Measurements from ENCODE around the gene METTL21C.

The METTL21C gene
- 0 reads per million in 2 experiments for total RNA-seq

GRCh38 chr13:102694937-102695336, at the start of gene METTL21C:
METTL21C (minus strand) TSS chr13:102695044; CDS start chr13:102694498, 546 bp downstream.
- DNase-seq (ENCODE audit: low read depth): no peak

DNA sequence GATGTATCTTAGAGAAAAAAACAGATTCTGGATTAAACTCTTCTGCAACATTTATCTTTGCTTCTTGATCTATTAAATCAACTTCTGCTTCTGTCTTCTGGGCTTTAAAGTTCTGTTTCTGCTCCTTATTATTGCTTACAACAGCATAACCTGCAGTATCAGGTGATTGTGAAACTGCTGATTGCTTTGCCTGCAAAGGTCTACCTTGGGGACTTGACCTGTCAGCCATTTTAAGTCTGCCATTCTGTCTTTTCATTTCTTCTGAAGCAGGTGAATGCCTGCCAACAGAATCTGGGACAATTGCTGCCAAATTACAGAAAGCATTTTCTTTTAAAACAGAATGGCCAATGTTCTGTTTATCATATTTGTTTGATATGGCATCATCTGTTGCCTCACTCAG, 47.7 kb upstream of the METTL21C start:
- no peak for DNase-seq (ENCODE audit: low read depth)

- no peak for DNase-seq (ENCODE audit: low read depth)
These were observed 47.3 kb upstream of the METTL21C start for GRCh38 chr13:102742101-102742500.

GRCh38 chr13:102729560-102730270, 34.9 kb upstream of the METTL21C start:
- DNase-seq (ENCODE audit: low read depth): no peak

- no peak for DNase-seq (ENCODE audit: low read depth)
These were observed 31.6 kb upstream of the METTL21C start for GRCh38 chr13:102726430-102726829.

GRCh38 chr13:102724923-102725322, 30.1 kb upstream of the METTL21C start:
- DNase-seq (ENCODE audit: low read depth): no peak

DNA sequence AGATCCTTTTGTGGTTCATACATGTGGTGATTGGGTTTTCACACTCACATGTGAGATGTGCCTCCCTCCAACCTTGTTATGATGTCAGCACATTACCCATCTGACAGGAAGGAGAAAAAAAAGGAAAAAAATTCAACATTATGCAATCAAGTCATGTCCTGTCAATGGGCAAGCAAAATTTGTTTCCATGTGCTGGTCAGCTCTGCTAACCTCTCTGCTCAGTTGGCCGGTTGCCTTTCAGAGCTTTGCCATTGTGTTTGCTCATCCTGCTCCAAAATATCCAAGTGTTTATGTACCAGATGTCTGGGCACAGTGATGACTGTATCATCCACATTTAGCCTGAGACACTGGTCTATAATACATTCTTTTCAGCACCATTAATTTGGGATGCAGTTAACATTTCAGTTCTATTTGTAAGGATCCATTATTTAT, 27.0 kb upstream of the METTL21C start:
- no peak for DNase-seq (ENCODE audit: low read depth)

GRCh38 chr13:102718746-102719145, 23.9 kb upstream of the METTL21C start:
- no peak for DNase-seq (ENCODE audit: low read depth)

DNA sequence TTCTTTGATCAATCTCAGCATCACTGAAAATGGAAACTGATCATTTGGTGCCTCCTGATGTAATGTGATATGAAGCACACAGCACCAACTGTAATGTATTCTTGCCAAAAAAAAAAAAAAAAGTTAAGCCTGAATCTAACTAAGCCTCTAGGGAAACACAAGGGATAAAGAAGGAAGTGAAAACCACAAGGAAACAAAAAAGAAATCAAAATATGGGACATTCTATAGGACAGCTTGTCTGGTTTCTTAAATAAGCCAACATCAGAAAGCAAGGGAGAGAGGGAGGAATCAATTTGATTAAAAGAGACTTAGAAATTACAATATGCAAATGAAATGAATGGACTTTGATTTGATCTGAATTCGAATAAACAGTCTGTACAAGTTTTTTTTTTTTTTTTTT, 20.6 kb upstream of the METTL21C start:
- no peak for DNase-seq (ENCODE audit: low read depth)

DNA sequence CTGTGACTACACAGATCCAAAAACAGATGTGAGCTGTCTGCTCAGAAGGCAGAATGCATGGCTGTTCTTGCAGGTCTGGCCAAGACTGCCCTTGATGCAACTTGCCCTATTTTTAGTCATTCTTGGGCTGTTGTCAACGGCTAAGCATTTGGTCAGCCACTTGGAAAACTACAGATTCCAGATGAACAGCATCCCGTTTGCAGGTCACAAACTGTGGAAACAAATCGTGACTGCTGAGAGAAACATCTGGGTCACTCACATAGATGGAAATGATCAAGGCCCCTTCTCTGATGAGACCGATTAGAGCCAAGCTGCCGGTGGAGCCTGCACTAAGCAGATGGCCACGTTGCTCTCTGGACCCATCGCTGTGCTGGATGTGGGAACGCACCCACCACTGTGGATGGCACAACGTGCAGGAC, 15.4 kb upstream of the METTL21C start:
- no peak for DNase-seq (ENCODE audit: low read depth)

- no peak for DNase-seq (ENCODE audit: low read depth)
These were observed 14.7 kb upstream of the METTL21C start for GRCh38 chr13:102709536-102709935.

- no peak for DNase-seq (ENCODE audit: low read depth)
These were observed 14.1 kb upstream of the METTL21C start for GRCh38 chr13:102708991-102709390.

DNA sequence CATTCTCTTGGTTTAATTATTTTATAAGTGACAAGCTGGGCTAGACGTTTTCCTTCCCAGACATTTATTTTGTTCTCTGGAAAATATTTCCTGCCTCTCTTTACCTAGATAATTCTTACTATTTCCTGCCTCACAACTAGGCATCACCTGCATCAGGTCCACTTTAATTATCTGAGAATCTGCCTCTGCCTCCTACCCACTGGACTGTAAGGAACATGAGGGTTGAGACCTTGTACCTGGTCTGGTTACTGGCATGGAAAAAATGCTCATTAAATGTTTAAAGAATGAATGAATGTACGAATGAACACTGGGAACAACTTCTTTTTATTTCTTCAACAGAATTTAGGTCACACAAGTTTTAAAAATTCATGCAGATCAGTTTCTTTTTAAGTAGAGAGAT, 13.4 kb upstream of the METTL21C start:
- no peak for DNase-seq (ENCODE audit: low read depth)

DNA sequence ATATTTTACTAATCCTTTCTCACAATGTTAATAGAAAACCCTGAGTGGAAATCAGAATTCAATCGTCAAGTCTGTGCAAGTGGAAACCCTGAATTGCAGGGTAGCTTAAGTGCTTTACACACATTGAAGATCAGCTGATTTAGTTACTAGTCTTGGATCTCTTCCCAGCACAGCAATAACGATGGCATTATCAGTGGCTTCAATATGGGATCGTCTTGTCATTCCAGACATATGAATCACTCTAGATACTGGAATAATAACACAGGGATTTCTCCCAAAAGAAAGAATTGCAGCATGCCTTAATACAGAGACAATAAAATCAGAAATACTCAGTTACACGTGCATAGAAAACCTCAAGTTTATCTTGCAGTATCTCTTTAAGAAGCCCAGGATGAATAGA, 12.6 kb upstream of the METTL21C start:
- DNase-seq (ENCODE audit: low read depth): no peak

GRCh38 chr13:102704238-102705058, 9.6 kb upstream of the METTL21C start:
- DNase-seq (ENCODE audit: low read depth): no peak

DNA sequence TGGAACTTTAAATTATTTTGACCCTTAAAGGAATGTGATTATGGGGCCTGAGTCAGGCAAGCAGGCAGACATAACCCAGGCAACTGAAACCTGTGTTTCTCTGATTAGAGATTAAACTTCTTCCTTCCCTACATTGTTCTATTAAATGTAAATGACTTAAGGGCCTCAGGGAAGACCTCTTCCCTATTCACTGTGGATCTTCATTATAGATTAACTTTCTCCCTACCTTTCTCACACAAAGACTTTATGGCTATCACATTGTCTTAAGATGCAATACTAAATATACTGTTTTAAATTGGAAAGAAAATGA, 8.8 kb upstream of the METTL21C start:
- no peak for DNase-seq (ENCODE audit: low read depth)

- no peak for DNase-seq (ENCODE audit: low read depth)
These were observed 8.3 kb upstream of the METTL21C start for GRCh38 chr13:102702965-102703725.

GRCh38 chr13:102701331-102701730, 6.5 kb upstream of the METTL21C start:
- no peak for DNase-seq (ENCODE audit: low read depth)

DNA sequence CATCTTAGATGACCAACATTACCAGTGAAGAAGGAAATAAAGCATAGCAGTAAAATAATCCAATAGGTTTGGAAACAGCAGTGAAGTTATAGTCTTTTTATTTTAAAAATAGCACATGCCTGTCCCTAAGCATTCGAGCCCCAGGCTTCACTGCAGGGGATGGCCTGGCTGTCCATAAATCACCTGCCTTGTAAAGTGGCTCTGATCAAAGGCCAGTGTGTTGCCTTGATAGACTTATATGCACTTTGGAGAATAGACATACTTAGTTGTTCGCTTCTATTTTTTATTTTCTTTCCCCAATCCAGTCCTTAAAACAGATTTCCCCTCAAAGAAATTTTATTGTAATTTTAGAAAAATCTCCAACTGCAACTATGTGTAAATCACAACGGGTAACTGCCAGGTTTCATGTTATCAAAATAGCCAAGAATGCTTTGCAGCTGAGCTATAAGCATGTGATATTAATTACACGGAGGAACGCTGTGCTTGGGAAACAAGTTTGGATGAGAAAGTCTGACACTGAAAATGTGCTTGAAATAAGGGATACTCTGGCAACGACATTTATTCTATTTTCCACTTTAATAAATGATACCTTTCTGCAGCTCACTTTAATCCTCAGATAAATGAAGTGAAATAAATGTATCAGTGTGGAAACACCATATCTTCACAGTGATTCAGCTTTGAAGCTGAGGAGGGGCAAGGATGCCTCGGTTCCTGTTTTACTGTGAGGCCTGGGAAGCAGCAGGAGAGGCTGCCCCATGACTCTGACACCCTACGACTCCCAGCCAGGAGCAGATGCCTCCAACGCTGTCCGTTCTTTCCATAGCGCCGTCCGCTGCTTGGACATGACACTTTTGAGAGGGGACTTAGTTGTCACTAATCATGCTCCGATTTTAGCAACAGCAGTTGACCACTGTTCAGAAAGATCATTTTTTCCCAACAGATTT, 5.5 kb upstream of the METTL21C start:
- DNase-seq (ENCODE audit: low read depth): no peak

DNA sequence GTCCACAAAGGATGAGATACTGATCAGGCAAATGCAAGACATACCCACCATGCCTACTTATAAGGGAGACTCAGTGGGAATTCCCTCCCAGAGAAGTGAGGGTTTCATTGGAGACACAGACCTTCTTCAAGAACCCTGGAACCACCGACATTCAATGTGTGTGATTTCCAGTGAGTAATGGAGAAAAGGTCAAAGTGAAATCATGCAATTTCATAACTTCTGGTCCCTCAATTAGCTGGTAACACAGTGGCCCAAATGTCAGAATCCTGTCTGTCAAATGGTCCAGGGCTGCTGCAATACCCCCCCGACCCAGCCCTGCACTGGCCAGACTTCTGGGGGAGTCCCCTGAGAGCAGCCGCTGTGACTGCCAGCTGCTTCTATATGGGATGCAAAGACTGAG, 4.7 kb upstream of the METTL21C start:
- no peak for DNase-seq (ENCODE audit: low read depth)

DNA sequence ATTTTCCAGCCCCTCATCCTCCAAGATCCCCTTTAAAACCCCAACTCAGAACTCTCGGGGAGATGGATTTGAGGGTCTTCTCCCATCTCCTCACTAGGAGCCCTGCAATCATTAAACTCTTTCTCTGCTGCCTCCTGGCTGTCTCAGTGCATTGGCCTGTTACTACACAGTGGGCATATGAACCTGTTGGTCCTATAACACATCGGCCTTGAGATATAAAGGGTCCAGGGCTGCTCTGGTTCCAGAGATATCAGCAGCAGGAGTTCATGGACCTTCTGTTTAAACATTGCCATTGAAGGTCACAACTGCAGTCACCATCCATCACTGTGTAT, 3.8 kb upstream of the METTL21C start:
- DNase-seq (ENCODE audit: low read depth): no peak
